GM19328 (cell line): ENCODE data around the gene CYB5A.
"Not testable (repeated sequence)": the region's sequence is repeated elsewhere in the genome, so short reads cannot be mapped to it uniquely, and the experiment has no call there.

ENCODE experiments used
- ATAC-seq: cut with Tn5 transposase; IDR thresholded peaks from one replicate; pipeline ENCODE4 v1.9.1; 2021; ENCODE audit warnings: mild to moderate bottlenecking, moderate library complexity; ENCODE audit not compliant: unreplicated experiment

The CYB5A gene, protein sequence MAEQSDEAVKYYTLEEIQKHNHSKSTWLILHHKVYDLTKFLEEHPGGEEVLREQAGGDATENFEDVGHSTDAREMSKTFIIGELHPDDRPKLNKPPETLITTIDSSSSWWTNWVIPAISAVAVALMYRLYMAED

DNA sequence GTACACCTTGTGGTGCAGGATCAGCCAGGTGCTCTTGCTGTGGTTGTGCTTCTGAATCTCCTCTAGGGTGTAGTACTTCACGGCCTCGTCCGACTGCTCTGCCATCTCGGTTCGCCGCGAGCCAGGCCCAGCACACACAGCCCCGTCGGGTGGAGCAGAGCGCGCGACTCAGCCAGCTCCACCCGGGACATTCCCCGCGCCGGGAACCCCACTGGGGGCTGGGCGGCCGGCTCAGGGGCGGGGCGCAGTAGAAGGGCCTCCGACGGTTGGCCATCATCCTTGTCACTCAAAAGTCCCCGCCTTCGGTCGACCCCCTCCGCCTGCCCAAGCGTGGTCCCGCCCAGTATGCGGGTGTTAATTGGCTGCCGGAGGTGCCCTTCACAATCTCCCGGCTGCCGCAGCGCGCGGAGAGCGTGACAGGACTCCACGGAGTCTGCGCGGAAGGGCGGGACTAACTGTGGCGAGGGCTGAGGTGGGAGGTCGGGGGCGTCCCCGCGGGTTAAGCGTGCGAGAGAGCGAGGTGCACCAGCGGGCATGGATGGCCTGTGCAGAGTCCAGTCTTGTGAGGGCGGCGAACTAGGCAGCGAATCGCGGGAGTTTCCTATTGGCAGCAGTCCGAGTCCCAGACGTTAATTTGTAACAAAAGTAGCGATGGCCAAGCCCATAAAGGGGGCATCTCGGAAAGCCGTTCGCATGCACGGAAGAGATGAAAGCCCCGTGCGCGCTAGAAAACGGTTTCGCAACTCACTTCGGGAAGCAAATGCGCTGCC lies at the start of gene CYB5A:
Gene CYB5A (minus strand): TSS at position 193 of the 770 bp plus-strand sequence. CDS start 88 bp downstream, at position 105.
- ATAC-seq: peak; percentile 100

DNA sequence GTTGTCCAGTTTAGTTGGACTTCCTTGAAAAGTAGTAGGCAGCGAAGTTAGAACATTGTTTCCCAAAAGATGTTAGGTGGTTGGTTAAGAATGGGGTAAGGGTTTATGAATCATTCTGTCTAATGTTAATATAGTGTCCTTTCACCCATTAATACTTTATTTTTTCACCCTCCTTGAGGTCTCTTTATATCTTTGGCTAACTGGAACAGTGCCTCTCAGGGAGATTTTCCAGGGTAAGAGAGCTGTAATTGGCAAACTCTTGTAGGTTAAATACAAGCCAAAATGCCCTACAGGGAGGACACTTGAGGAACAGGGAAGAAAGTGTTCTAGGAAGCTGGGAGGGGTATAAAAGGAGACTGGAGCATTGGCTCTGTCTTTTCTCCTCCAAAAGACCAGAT lies 46.1 kb upstream of the CYB5A start:
- no peak for ATAC-seq

DNA sequence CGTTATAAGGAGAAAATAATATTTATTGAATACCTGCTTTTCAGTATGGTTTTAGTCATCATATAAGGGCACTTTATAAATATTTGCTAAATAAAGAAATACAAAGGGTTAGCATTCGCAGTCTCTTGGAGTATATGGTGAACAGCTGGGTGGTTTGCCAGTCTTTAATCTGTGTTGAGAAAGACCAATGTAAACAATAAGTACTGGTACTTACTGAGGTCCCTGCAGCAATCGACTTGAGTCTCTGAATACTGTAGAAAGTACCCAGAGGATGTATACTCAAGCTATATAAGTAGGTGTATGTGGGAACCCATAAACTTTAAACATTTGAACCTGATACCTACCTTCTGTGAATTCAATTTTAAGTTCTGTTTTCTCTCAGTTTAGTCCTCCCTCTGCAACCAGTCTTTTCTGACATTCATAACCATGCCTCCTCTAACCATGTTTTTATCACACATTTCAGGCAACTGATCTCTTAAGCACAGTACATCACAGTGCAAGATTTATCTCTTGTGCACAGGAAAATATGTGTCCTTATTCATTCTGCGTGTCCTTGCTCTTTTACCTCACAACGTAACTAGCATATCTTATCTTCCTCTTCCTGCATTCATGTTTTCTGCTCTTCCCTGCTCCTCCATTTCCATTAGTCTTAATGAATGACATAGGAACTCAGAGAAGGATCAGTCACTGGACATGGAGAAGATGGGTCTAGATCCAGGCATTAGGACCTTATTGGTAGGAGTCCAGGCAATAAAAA lies 45.6 kb upstream of the CYB5A start:
- no peak for ATAC-seq

DNA sequence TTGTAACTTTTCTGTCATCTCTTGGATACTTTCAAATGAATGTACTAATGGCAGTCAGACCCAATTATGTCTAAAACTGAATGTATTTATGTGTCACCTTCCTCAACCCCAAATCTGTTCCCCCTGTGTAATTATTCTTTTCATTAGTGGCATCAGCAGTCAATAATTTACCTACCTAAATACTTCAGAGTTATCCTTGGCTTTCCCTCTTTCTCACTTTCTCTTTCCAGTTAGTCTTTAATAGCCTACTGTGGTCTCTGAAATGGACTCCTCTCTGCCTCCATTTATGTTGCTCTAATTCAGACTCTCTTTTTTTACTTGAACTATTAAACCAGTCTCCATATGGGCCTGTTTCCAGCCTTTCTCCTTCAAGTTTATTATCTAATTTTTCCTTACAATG lies 44.9 kb upstream of the CYB5A start:
- no peak for ATAC-seq

DNA sequence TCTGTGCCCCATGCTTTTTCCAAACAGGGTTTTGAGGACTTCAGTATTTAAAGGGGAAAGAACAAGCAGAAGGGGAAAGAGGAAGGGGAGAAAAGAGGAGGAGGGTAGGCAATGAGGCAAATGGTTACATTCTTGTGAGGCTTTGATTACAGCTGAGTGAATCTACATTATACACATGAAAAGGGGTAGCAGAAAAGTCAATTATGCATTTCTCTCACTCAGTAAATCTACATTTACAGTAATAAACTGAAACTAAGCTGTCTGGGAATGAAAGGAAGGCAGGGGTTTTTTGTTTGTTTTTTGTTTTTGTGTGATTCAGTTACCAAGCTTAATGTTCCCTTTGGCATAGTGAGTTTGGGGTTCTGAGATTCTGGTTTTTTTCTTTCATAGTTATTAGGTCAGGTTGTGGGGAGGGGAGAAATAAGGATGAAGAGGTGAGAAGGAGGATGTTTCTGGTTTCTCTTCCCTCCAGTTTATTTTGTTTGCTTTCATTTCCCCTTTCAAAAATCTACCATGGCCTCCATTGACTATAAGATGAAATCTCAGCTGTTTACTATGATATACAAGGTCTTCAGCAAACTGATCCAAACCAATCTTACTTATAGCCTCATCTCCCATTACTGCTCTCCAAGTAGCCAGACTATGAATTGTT lies 42.6 kb upstream of the CYB5A start:
- ATAC-seq: peak; percentile 50

DNA sequence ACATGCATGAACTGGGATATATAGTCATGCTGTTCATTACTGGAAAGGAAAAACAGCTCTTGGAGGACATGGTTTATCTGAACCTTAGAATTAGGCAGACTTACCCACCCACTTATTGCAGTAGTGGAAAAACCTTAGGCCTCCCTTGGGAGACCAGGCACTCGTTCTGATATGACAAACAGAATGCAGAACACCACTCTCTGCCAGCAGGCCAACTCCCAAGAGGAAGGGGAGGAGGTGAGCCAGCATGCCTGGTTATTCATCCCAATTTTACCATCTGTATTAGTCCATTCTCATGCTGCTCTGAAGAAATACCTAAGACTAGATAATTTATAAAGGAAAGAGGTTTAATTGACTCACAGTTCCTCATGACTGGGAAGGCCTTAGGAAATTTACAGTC lies 41.3 kb upstream of the CYB5A start:
- ATAC-seq: no peak

DNA sequence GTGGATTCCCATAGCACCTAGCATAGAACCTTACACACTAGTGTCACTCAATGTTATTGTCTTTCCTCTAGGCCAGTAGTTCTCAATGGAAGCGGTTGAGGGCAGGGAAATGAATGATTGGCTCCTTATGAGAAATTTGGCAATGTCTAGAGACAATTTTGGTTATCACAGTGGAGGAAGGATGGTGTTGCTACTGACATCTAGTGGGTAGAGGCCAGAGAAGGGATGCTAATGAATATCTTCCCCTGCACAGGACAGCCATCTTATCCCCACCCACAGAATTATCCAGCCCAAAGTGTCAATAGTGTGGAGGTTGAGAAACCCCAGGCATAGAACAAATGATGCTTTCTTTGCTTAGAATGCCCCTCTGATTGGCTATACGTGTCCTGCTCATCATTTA lies 39.6 kb upstream of the CYB5A start:
- ATAC-seq: no peak

DNA sequence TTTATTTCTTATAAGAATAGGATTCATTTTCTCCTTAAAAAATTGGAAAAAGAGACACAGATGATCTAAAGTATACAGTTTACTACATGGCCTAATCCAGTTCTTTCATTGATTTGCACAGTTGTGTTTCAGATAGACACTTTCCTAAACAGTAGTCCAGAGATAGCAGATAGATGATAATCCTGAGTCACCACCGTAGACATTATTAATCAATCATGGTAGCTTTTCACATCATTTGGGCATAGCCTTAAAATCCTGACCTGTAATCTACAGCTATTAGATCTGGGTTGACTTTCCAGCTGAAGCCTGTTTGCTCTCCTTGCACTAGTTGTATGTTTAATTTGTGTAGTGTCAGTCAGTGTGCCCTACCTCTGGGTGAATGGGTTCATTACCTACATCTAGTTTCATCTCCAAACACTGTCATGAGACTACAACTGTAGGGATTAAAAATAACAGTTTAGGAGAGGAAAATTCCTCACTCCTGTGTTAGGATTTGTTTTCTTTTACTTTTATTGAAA lies 38.0 kb upstream of the CYB5A start:
- ATAC-seq: no peak

DNA sequence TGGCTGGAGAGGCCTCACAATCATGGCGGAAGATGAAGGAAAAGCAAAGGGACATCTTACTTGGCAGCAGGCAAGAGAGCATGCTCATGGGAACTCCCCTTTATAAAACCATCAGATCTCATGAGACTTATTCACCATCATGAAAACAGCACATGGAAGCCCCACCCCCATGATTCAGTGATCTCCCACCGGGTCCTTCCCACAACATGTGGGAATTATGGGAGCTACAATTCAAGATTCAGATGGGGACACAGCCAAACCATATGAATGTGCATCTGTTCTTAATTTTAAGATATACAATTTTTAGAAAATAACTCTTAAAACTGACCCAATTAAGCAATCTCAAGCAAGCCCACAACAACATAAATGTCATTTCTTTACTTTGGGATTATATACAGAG lies 36.4 kb upstream of the CYB5A start:
- no peak for ATAC-seq

DNA sequence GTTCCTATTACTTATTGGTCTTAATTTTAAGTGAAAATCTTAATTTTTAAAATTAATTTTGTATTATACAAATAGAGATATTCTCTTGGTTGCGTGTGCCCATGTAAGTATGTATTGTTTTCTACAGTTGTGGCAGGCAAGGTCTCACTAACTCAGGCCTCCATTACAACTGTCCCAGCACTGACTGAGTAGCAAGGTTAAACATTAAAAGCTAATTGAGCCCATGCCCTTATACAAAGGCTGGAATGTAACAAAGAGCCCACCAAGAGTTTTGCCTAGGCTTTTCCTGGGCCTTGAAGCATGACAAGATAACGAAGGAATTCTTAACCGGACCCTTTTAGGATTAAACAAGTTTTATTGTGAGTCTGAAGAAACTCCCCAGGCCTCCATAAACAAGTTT lies 35.0 kb upstream of the CYB5A start:
- not testable (repeated sequence) for ATAC-seq

DNA sequence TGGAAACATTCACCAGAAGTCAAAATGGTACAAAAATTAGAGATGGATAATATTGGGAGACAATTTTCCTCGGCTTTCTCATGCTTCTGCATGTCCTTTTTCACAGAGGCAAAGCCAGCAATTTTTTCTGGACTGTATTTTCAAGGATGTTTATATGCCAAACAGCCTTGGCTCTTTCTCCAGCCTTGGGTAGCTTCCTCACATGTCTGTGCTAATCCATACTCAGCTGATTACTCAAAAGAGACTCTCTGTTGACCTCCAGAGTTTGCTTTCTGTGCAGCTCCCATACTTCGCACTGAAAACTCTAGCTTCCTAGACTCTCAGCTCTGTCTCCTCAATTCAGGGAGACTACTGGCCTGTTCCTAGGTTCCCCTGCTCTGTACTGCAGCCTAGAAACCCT lies 34.5 kb upstream of the CYB5A start:
- no peak for ATAC-seq

DNA sequence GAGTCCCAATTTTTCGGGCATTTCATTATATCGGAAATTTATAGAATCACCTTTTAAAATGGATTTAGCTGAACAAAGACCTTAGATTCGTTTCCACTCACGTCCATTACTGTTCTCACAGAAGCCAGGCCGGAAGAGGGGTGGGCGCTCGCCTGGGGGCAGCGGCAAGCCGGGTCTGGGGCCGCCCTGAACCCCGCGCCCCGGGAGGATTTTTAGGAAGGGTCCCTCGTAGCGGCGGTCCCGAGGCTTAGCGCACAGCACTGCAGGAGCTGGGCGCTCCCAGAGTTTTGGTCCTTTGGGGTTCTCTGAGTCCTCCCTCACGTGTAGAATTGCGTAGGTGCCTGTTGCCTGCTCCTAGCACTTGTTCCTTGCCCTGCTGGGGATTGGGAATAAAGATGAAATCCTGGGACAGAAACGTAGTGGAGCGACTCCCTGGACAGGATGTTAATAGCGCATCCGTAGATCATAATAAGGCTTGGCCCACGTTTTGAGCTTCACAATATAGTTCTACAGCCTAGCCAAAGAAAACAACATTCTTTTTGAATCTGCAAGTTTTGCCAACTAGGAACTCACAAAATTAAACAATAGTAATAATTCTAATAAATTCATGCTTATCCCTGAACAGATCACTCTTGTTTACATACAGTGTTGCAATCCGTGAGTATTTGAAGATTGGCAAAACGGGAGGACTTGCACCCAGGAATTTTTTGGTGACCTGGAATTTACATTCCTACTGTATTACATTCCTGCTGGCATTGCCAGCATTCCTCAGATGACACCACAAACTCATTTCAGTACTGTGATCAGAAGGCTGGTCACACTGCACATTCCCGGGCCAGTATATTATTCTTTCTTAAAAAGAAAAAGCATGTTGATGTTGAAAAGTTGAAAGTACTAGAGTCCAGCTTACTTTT lies 24.8 kb upstream of the CYB5A start:
- ATAC-seq: no peak

DNA sequence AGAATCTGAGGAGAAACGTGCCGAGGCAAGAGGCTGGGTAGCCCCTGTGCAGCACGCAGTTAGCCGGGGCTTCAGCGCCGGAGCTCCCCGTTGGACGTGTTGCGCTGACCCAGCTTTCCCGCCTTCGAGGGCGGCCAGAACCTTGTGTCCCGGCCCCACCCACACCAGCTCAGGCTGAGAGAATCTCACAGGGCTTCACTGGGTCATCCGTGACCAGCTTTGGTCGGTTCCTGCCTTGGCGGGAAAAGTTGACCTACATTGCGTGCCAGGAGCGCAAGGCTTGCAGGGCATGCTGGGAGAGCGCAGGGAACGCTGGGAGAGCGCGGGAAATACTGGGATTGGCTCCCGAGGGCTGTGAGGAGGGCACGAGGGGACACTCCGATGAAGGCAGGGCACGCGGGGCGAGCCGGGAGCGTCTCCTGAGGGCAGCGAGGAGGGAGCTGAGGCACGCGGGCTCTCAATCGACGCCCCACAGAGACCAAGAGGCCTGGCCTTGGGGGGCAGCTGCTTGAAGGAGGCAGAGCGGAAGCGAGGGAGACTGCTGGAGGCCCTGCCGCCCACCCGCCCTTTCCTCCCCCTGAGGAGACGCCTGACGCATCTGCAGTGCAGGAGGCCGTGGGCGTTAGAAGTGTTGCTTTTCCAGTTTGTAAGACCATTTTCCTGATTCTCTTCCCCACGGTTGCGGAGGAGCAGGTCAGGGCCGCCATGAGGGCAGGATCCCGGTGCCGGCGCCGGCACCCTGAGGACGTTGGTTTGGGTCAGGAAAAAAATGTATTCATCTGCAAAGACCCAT lies 23.9 kb upstream of the CYB5A start, which contains the start of gene C18orf63:
Gene C18orf63 (plus strand): TSS at position 376 of the 793 bp plus-strand sequence. CDS start 2,027 bp downstream, outside the sequence.
- ATAC-seq: no peak

DNA sequence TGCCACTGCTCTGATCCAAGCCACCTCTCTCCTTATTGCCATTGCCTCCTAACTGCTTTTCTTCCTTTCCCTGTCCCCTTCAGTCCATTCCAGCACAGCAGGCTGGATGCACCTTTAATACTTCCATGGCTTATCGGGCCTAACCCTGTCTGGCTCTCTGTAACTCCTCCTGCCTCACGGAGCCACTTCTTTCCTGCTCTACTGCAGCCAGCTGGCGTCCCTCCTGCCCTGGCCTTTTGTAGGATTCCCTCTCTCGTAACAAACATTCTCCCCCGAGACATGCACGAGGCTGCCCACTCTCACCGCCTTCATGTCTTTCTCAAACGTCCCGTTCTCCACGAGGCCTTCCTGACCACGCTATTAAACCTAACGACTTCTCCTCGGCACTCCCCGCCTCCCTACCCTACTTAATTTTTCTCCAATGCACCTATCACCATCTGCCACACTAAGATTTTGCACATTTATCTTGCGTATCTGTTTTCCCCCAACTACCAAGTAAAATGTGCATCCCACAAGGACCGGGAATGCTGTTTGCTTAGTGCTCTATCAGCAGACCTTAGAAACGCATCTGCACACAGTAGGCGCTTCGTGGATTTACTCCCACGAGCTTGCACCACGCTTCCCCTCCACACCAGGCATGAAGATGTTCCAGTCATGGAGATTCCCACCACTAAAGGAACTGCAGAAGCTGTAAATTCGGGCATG lies 23.1 kb upstream of the CYB5A start:
- no peak for ATAC-seq

DNA sequence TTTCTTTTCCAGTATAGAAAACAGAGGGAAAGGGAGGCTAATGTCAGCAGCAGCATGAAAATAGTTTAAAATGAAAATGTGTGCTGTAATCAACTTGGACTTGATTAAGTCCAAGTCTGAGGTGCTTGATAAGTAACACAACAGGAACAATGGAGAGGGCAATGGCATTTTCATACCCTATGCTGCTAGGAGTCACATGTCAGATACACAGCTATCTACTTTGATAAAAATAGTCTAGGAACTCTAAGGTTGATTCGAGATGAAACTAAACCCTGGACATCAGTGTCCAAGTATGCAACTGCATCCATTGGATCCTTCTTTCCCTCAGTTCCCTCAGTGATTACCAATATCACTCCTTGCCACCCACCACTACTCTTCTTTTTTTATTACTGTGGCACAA lies 19.2 kb upstream of the CYB5A start:
- no peak for ATAC-seq

DNA sequence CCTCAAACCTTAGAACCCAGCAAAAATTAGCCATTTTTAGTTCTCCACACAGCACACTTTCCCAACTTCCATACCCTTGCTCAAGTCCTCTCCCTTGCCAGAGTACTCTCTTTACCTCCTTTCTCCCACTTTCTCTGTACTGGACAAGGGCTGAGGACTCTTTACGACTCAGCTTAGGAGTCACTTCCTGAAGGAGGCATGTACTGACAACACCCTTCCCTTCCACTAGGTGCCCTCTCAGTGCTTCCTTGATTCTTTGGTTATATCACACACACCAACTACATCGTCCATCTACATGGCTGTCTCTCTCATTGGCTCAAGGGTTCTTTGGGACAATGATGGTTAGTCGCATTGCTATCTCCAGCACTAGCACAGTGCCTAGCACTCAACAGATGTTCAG lies 18.6 kb upstream of the CYB5A start:
- ATAC-seq: no peak

DNA sequence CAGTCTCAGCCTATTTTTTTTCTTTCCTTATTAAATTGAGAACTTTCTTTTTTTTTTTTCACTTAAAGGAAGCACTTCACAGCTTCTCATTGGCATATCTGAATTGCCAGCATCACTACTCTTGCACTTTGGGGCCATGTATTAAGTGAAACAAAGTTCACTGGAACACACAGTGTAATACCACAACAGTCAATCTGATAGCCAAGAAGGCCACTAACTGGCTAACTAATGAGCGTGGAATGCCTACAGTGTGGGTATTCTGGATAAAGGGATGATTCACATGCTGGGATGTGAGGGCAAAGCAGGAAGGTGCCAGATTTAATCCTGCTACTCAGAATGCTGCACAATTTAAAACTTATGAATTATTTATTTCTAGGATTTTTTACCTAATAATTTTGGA lies 12.2 kb upstream of the CYB5A start:
- ATAC-seq: no peak

DNA sequence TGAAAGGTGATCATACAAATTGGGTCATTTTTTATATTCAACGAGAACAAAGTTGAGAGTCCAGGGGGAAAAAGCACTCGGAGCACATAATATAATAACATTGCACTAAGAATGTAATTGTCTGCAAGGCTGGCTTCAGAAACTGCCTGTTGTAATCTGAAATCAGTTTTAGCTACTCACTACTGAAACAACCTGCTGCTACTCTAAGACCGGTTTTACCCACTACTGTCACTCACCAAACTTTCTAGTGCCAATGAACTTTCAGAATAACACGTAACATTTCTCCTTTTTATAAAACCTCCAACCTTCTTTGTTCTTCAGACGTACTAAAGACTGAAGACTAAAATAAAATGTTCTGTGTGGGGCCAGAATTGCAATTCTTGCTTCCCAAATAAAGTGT lies 11.5 kb upstream of the CYB5A start:
- no peak for ATAC-seq

DNA sequence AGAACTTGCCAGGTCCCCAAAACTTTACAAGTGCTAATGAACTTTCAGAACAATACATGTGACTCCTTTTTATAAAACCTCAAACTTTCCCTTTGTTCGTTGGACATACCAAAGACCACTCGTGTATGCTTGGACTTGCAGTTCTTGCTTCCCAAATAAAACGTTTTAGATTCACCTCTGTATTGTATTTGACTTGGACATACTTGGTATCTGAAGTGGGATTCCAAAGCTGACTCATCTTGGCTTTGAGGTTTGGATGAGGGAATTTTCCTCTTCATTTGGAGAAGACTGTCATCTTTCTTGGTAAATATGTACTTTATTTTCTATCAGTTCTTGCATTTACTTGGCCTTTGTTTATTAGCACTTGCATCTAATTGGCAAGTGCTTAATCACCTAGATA lies 8.0 kb upstream of the CYB5A start:
- ATAC-seq: no peak
